ENCODE results near the gene ACY1.
"Not testable (repeated sequence)": the region's sequence is repeated elsewhere in the genome, so short reads cannot be mapped to it uniquely, and the experiment has no call there.

ACY1 gene

DNA sequence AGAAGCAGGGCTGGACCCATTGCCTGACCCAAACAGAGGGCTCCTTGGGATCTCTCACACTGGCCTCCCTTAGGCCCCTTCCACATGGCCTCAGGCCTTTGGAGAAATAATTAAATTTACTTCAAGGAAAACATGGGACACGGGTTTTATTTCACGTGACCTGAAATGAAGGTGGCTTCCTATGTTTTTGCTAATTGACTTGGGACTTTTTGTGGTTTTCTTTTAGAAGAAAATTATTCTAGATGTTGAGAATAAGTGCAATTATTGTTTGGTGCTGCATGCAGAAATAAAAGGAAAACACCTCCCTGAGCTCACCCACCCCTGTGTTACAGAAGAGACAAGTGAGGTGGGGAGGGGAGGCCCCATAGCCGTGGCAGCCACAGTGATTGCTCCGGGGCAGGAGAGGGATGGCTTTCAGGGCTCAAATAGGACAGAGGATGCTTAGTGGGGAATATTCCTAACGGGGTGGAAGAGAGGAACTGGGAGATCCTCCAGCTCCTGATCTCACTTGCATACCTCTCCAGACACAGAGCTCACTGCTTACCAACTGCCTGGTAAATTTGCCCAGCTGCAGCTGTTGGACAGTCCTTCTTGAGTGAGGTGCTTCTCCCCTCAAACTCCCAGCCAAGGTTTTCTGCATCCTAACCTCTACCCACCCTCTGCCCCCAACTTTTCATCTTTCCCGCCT is 41.6 kb downstream of the ACY1 start:
- DNase-seq (ENCODE audit: low read depth in 2 of 2), result no peak

DNA sequence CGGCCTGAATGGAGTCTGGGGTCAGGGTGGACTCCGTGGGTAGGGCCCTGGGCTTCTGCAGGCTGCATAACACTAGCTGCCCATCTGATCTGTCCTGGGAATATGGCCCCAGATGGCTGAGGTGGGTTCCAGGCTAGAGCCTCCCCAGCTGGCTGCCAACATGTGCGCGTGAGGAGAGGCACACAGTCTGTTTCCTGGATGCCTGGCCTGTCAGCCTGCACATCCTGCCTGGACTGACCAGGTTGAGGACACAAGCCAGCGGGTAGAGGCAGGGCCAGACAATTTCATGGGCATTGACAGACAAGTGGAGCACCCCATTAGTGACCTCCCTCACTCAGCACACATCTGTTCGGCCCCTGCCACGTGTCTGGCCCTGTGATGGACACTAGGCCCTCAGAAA is 42.1 kb downstream of the ACY1 start:
- DNase-seq (ENCODE audit: low read depth in 2 of 2), result no peak

DNA sequence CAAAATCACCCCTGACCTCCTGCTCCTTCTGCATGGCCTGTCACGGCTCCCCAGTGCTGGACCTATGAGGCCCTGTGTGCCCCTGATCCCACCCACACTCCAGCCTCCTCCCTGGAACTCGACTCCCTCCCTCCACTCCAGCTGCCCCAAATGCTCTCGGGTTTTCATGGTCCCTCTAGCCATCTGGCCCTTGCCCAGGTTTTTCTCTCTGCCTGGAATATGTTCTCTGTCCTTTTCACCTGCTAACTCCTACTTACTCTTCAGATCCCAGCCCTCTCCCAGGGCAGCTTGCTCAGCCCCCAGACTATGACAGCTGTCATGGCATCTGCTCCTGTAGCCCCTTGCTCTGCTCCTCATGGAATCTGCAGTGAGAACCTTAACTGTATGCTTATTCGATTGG is 42.7 kb downstream of the ACY1 start:
- DNase-seq (ENCODE audit: low read depth in 2 of 2), result no peak

DNA sequence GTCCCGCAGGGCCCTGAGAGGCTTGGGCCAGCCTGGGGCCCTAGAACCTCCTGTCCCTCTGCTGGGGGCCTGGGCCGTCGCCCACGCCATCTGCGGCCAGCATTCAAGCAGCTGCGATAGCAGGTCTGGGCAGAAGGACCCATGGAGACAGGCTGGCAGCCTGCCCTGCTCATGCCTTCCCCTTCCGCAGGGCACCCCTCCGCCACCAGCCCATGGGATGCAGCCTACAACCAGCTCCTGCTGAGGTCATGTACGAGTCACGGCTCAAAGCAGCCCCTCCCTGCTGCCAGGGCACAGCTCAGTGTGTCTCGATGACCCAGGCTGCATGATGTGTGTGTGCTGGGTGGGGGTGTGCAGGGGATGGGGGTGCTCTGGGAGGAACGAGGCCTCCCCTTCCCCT is 45.2 kb downstream of the ACY1 start:
- no peak for DNase-seq (ENCODE audit: low read depth in 2 of 2)

DNA sequence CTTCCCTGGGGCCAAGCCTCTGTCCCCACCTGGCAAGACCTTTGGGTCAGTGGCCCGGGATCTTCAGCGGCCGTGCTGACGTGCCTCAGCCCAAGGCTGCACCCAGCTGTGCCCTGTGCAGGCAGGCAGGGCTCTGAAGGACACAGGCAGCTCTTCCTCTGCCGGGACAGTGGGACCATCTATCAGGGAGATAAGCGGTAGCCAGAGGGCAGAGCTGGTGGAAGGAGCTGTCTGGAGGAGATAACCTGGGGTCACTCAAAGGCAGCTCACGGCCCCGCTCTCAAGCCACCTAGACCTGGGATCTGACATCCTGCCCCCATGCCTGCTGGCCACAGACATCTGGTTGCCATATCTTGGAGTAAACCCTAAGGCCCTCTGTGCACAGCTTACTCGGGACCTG is 45.7 kb downstream of the ACY1 start:
- no peak for DNase-seq (ENCODE audit: low read depth in 2 of 2)

DNA sequence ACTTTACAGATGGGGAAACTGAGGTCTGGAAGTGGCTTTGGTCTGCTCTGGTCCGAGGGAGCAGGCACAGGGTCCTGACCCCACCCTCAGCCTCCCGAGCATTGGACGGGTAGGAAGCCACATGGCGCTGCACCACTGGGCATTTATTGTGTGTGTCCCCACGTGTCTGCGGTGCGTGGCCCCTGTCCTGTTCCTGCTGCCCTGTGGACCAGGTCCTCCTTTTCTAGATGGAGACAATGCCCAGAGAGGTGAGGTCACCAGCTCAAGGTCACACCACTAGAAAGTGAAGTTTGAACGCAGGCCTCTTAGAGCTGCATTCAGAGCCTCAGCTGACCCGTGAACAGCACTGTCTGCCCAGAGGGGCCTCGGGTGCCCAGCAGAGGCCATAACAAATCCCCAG is 46.2 kb downstream of the ACY1 start:
- DNase-seq (ENCODE audit: low read depth in 2 of 2), result no peak

DNA sequence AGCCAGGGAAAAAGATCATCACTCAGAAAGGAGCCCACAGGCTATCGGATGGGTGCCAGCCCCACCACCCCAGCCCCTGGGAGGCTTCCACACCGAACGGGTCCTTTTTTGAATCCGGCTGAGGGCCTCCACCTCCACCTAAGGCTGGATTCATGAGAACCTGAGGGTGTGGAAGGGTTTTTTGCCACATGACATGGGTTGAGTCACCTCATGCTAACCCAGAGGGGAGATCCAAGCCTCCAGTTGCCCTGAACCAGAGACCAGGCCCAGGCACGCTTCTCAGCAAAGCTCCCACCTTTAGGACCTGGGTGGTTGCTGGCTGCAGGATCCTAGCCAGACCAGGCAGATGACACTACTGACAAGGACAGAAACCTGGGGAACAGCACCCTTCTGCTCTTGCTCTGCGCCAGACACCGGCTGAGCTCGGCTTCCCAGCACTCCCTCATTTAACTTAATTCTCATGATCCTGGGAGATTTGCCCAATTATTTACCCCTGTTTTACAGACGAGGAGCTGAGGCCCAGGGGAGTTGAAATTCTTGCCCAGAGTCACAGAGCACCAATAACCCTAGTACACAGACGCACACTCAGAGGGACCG is 47.5 kb downstream of the ACY1 start:
- no peak for DNase-seq (ENCODE audit: low read depth in 2 of 2)

DNA sequence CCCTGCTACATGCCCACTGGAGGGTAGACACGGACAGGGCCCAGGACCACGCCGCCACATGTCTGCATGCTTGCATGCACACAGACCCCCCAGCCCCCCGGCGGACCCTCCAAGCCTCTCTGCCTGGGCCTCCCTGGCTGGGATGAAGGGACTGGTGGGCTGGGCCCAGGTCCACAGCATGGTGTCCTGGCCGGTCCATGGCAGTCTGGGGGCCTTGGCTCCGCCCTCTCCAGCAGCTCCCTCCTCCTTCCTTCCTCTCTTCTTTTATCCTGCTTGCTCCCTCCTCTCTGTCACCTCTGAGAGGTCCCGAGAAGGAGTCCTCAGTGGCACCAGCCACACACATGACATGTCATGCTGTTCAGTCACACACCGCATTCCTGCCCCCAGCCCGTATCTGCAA is 48.6 kb downstream of the ACY1 start:
- DNase-seq (ENCODE audit: low read depth in 2 of 2), result no peak

DNA sequence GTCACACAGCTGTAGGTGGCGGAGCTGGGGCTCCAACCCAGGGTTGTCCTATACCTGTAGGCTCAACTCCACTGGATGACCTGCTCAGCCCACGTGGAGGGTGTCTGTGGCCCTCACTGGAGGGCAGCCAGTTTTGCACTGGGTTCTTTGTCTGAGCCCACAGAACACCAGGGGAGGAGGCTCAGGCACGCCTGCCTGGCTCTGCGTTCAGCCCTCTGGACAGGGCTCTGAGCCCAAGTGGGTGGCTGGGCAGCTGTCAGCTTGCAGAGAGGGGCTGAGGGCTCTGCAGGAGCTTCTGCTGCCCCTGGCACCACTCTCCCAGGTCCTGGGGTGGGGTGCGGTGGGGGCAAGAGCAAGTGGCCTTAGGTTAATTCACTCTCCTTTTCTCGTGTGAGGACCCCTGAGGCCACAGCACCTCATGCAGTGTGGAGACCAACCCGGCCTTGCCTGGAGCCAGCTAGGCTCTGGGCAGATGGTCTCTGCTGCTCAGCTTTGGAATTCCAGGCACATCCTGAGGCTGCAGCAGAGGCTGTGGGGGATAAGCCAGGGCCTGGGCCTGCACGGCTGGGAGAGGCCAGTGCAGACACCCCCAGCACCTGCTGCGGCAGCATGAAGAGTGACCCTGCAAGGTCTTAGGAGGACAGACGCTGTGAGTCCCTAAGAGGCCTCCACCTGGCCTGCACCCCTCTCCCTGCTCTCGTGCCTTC is 49.5 kb downstream of the ACY1 start:
- no peak for DNase-seq (ENCODE audit: low read depth in 2 of 2)

DNA sequence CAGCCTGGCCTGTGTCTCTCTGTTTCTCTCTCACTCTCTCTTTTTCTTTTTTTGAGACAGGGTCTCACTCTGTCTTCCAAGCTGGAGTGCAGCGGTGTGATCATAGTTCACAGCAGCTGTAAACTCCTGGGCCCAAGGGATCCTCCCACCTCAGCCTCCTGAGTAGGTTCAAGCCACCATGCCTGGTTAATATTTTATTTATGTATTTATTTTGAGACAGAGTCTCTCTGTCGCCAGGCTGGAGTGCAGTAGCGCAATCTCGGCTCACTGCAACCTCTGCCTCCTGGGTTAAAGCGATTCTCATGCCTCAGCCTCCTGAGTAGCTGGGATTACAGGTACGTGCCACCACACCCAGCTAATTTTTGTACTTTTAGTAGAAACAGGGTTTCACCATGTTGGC is 50.4 kb downstream of the ACY1 start:
- not testable (repeated sequence) for DNase-seq (ENCODE audit: low read depth in 2 of 2)

DNA sequence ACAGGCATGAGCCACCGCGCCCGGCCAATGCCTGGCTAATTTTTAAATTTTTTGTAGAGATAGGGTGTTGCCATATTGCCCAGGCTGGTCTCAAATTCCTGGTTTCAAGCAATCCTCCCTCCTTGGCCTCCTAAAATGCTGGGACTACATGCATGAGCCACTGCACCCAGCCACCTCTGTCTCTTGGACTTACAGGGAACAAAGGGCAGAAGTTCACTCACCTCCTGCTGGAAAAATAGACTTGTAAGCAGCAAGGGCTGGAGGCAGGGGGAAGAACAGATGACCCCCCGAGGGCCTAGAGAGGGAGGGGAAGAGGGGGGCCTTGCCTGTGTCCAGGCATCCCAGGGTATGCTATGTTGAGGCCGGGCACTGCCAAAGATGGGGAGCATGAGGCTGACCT is 50.9 kb downstream of the ACY1 start:
- DNase-seq (ENCODE audit: low read depth in 2 of 2), result no peak

DNA sequence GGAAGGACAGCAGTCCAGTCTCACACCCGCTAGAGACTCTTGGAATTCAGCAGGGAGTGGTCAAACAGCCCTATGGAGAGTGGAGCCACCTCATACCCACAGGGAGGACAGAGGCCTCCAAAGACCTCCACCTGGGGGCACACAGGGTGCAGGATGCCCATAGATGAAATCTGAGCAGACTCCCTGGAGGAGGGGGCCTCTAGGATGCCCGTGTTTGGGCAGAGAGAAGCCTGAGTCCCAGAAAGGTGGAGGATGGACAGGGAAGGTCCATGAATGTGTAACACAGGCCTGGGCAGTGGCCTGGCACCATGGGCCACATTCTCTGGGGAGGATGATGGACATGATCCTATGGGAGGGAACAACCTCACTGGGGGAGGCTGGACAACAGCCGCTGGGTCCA is 51.3 kb downstream of the ACY1 start:
- DNase-seq (ENCODE audit: low read depth in 2 of 2), result no peak

DNA sequence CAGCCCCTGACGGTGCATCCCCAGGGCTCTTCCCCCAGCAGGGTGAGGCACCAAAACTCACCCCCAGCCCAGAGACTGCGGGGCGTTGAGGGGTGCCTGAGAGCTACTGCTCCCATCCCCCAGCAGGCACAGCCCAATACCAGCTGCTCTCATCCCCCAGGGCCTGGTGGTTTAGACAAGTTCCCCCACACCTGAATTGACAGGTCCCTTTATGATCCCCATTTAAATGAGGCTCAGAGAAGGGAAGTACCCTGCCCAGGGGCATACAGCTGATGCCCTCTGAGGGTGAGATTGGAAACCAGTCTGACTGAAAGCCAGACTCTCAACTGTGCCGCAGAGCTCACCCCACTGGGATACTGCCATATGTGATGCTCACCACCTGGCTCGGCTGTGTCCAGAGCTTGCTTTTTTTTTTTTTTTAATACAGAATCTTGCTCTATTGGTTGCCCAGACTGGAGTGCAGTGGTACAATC is 52.9 kb downstream of the ACY1 start:
- no peak for DNase-seq (ENCODE audit: low read depth in 2 of 2)

DNA sequence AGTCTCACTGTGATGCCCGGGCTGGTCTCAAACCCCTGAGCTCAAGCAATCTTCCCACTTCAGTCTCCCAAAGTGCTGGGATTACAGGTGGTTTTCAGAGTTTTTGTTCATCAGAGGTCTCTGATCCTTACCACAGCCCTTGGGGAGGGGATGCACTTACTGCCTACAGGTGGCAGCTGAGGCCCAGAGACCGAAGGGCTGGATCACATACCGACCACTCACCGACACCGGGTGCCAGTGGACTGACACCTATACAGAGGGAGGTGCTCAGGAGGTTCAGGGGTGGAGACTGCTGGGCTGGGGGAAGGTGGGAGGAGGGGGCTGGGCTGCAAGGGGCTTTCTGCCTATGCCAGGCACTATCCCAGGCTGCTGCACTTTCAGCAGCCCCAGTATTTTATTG is 53.5 kb downstream of the ACY1 start:
- DNase-seq (ENCODE audit: low read depth in 2 of 2), result no peak

DNA sequence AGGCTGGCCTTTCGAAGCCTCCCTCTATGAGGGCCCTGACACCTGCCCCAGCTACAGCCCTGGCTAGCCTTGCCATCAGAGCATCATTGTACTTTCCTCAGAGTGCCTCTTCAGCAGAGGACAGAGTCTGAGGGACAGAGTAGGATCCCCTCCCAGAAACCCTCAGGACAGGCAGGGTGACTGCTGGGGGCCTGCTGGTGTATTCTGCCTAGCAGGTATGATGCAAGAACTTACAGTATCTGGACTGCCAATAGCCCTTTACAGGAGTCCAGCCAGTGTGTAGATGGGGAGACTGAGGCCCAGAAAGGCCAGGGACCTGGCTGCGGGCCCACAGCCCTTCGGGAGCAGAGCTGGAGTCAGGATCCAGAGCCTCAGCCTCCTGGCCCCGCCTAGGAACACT is 54.0 kb downstream of the ACY1 start:
- no peak for DNase-seq (ENCODE audit: low read depth in 2 of 2)

DNA sequence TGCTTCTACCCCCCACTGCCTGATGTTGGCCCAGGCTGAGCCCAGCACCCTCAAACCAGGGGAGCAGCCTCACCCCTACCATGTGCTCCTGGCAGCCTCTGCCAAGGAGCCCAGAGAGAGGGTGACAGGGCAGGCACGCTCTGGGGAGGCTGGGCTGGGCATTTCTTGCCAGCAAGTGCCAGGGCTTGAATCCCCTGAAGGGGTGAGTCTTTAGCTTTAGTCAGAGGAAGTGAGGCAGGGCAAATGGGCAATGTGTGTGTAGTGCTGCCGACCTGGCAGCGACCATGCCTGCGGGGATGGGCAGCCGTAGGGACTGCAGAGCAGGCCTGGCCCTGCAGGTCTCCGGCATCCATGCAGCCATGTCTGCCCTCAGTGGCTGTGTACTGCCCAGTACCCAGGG is 54.9 kb downstream of the ACY1 start:
- no peak for DNase-seq (ENCODE audit: low read depth in 2 of 2)

All from activated CD8-positive, alpha-beta memory T cell treated with anti-CD3 and anti-CD28 coated beads for 4 hours (primary cell).